Activated CD8-positive, alpha-beta memory T cell treated with anti-CD3 and anti-CD28 coated beads, Interleukin-2, amount 50 U/mL, for 48 hours (primary cell): Measurements from ENCODE around the gene ENOPH1.
"Not testable (repeated sequence)": the region's sequence is repeated elsewhere in the genome, so short reads cannot be mapped to it uniquely, and the experiment has no call there.

Experiments used
- DNase-seq: peaks from one replicate; pipeline ENCODE4 v3.0.0-alpha.2; 2020

ENOPH1 gene

DNA sequence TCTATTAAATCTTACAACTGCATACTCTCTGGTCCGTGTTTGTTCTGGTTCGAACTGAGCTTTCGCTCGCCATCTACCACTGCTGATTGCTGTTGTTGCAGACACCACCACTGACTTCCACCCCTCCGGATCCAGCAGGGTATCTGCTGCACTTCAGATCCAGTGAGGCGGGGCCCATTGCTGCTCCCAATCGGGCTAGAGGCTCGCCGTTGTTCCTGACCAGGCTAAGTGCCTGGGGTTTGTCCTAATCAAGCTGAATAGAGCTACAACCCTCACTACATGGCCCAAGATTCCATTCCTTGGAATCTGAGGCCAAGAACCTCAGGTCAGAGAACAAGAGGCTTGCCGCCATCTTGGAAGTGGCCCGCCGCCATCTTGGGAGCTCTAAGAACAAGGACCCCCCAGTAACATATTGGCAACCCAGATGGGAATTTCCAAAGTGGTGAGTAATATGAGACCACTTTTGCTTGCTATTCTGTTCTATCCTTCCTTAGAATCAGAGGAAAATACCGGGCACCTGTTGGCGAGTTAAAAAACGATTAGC is 43.3 kb downstream of the ENOPH1 start:
- no peak for DNase-seq

GRCh38 chr4:82475931-82476330 is 45.5 kb downstream of the ENOPH1 start:
- DNase-seq = not testable (repeated sequence)

DNA sequence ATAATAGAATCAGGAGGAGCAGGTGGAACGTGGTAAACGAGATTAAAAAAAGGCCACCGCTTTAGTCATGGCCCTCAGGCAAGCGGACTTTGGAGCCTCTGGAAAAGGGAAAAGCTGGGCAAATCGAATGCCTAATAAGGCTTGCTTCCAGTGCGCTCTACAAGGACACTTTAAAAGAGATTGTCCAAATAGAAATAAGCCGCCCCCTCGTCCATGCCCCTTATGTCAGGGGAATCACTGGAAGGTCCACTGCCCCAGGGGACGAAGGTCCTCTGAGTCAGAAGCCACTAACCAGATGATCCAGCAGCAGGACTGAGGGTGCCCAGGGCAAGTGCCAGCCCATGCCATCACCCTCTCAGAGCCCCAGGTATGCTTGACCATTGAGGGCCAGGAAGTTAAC is 47.1 kb downstream of the ENOPH1 start:
- DNase-seq = not testable (repeated sequence)

- DNase-seq = no peak
These were observed 49.2 kb downstream of the ENOPH1 start for GRCh38 chr4:82479562-82479961.

- DNase-seq = no peak
These were observed 50.5 kb downstream of the ENOPH1 start for GRCh38 chr4:82480771-82481505.

GRCh38 chr4:82481506-82481840 is 51.1 kb downstream of the ENOPH1 start:
- no peak for DNase-seq

DNA sequence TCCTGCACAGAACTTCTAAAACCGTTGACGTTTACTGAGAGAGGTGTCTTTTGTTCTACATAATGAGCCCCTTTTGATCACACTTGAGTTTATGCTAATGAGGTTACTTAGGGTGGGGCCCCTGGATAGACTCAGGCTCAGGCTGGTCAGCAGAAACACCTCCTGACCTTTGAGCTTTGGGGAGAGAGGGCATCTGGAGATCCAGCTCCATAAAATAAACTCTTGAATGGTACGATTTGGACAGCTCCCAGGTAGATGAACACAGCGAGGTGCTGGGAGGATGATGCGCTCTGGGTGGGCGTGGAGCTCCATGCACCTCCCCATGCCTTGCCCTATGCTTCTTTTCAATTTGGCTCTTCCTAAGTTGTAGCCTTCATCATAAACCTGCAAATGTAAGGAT is 52.0 kb downstream of the ENOPH1 start:
- DNase-seq = no peak

- DNase-seq = no peak
These were observed 54.8 kb downstream of the ENOPH1 start for GRCh38 chr4:82484996-82485783.

- DNase-seq = no peak
These were observed 58.7 kb downstream of the ENOPH1 start for GRCh38 chr4:82489076-82489475.

GRCh38 chr4:82489987-82490386 is 59.6 kb downstream of the ENOPH1 start:
- no peak for DNase-seq

- DNase-seq = no peak
These were observed 61.0 kb downstream of the ENOPH1 start for GRCh38 chr4:82491251-82491960.

DNA sequence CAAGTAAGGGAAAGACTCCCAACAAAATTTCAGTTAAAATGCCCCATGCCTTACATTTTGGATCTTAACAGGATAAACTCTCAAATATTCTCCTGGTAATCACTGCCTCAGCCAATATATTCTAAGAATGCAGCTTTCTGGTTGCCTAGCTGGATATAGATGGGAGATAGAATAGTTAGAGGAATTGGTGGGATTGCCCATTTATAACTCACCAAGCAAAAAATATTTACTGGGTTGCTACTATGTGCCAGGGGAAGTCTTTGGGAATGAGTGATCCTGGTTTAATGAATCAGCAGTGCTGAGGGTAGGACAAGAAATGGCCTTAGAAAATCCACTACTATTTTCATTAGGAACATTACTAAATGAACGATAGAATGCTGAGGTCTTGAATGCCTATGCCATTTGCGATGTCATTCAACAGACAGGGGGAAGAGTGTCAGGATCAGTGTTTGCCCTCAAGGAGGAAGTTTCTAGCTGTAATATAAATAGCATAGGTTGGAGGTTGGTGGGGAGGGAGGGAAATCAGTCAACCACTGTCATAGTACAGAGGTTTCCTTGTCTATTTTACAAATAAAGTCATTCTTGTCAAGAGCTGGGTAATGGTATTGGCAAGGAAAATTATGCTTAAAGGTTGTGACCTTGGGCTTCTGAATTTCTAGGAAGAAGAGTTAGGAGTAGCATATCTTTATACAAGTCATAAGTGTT is 63.5 kb downstream of the ENOPH1 start:
- no peak for DNase-seq

GRCh38 chr4:82495666-82496065 is 65.3 kb downstream of the ENOPH1 start:
- no peak for DNase-seq

DNA sequence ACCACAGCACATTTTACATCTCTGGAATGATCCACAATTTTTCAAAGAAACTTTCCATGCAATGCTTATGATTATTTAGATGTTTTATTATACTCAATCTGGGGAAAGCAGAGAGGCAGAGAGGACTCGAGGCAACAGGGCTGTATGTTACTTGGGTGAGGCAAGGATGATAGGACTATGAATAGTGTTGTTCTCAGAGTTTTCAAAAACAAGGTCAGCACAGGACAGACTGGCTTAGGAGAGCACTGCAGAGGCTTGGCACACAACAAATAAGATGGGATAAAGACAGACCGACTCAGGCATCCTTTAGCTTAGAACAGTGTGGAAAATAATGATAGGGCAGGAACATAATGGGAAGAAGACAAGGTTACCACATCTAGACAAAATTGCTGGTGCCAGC is 66.0 kb downstream of the ENOPH1 start:
- DNase-seq = no peak

- no peak for DNase-seq
These were observed 69.5 kb downstream of the ENOPH1 start for GRCh38 chr4:82499738-82500434.

DNA sequence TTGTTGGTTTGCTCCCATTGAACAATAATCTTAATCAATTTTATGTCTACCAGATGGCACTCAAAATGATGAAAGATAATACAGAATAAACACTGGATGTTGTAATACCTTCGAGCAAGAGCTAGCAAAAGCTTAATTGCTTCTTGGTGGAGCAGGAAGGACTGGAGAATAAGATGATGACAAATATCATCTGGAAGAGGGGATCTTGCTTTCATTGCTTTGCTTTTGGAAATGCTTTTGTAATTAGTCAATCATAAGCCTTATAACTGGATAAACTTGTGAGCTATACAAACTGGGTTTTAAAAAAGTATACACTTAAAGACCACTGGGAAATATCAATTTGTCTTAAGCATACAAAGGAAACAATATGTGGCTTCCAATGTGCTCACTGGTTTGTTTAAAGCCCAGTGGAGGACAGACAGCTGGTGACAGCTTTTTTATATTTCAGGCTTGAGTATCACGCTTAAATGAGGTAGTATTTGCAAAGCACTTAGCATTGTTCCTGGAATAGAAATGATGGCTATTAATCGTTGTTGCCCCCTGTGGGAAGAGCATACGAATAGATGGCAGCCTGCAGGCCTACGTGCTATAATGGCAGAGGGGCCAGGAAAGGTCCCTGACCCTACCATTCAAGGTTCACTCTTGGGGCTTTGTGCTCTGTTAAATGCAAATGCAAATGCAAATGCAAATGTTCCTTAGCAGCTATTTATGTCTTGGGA is 70.2 kb downstream of the ENOPH1 start:
- no peak for DNase-seq

DNA sequence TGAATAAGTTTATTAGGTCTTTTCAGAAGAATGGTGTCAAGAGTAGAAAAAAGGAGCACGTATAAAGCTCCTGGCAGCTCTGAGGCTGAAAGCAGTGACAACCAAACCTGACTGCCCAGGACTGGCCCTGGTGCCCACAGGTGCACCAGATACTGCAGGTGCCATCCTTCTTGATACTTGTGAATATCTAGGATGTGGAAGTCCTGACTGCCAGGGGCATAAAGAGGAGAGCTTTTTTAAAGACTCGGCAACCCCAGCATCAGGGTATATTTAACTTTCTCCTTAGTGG is 70.7 kb downstream of the ENOPH1 start:
- DNase-seq = no peak

- DNase-seq = no peak
These were observed 77.6 kb downstream of the ENOPH1 start for GRCh38 chr4:82508011-82508410.

- DNase-seq = no peak
These were observed 78.5 kb downstream of the ENOPH1 start for GRCh38 chr4:82508806-82509428.

DNA sequence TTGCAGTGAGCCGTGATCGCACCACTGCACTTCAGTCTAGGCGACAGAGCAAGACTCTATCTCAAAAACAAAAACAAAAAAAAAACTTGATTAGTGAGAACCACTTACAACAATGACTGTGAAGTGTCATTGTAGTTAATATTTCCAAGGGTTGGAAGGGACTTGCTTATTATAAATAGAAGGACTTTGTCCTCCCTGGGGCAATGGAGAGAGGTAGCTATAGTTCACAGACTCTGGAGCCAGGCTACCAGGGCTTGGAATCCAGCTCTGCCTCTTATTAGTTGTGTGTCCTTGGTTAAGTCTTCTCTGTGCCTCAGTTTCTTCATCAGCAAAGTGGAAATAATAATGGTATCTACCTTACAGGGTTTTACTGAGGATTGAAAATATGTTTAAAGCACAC is 79.8 kb downstream of the ENOPH1 start:
- no peak for DNase-seq
